HepG2 (cell line): Measurements from ENCODE around the gene HOXD8. TPM values are rescaled to one million over a fixed set of nuclear protein-coding genes. Genes with fewer than 3 reads are reported as not detected.

Experiments used
- ATAC-seq: fragments of 200-7000 bp; cut with Tn5 transposase; 3 replicates; pipeline ENCODE4 v1.9.1; 2020; ENCODE audit warnings: mild to moderate bottlenecking, moderate library complexity
- BruUV-seq: library from RNA; stranded (reverse); fragments of 400-500 nt; replicated peaks from 2 replicates; lab custom pipeline; 2021; lab: Mats Ljungman, UMichigan
- CTCF ChIA-PET: fragments of 300-600 bp; formaldehyde crosslinking; extraction: SDS; loops from one replicate; lab custom pipeline; 2021; ENCODE audit warnings: low total read pairs, inconsistent platforms, low intra/inter-chr PET ratio; lab: Yijun Ruan, JAX
- POLR2A ChIA-PET: fragments of 350-600 bp; sonication (Branson Sonifier 250); formaldehyde crosslinking; loops from one replicate; lab custom pipeline; 2020; ENCODE audit warnings: antibody characterized with exemption, inconsistent platforms; lab: Yijun Ruan, JAX
- DNase-seq: peaks from one replicate; pipeline ENCODE4 v3.0.0-alpha.2; 2015; ENCODE audit warnings: low spot score
- FAIRE-seq: peaks from 3 replicates; lab custom pipeline; 2011; peaks lifted over from hg19 to GRCh38; lab: Jason Lieb, UNC
- H2AFZ ChIP-seq: one replicate; pipeline ENCODE4 v1.6.1; 2011; ENCODE audit warnings: low read length, inconsistent platforms
- H3K27ac ChIP-seq: fragments of 300-600 bp; 3 replicates; pipeline ENCODE4 v1.8.0; 2011; ENCODE audit warnings: mixed run types, mild to moderate bottlenecking, mixed read lengths, low read length, inconsistent platforms; ENCODE audit not compliant: insufficient read depth; ENCODE audit errors: extremely low read length
- H3K27me3 ChIP-seq, 2 experiments: fragments of 200-600 bp in 1 of 2; 2 replicates in 1 of 2; 3 replicates in 1 of 2; pipeline versions ENCODE4 v1.6.0 to v1.8.0; 2011; ENCODE audit warnings: low read length in 2 of 2, mild to moderate bottlenecking in 2 of 2, moderate library complexity in 2 of 2, inconsistent platforms in 1 of 2; ENCODE audit not compliant: insufficient read depth in 2 of 2, control insufficient read depth in 1 of 2
- H3K36me3 ChIP-seq, 2 experiments: fragments of 200-600 bp in 1 of 2; replicated peaks in 1 of 2; 2 replicates in 1 of 2; 3 replicates in 1 of 2; pipeline versions ENCODE4 v1.5.1 to v1.8.0; 2011; ENCODE audit warnings: low read length in 2 of 2, inconsistent platforms in 1 of 2; ENCODE audit not compliant: insufficient read depth in 2 of 2, control insufficient read depth in 1 of 2
- H3K4me1 ChIP-seq: 2 replicates; pipeline ENCODE4 v1.5.1; 2012; ENCODE audit warnings: low read length, inconsistent platforms; ENCODE audit not compliant: insufficient read depth
- H3K4me2 ChIP-seq: 2 replicates; pipeline ENCODE4 v1.6.0; 2011; ENCODE audit warnings: low read depth, low read length, inconsistent platforms
- H3K4me3 ChIP-seq, 3 experiments: fragments of 200-600 bp in 1 of 3; sonication (generic), shearing (Covaris generic) in 1 of 3; replicated peaks in 1 of 3; 2 replicates each; pipeline ENCODE4 v1.5.1; 2011 to 2016; ENCODE audit warnings: low read length in 3 of 3, inconsistent platforms in 2 of 3, low read depth in 2 of 3, mild to moderate bottlenecking in 2 of 3, control low read depth in 1 of 3, mixed read lengths in 1 of 3; ENCODE audit not compliant: insufficient read depth in 1 of 3
- H3K79me2 ChIP-seq: one replicate; pipeline ENCODE4 v1.6.1; 2011; ENCODE audit warnings: low read length, inconsistent platforms; ENCODE audit not compliant: insufficient read depth
- H3K9ac ChIP-seq: 2 replicates; pipeline ENCODE4 v1.6.0; 2011; ENCODE audit warnings: mild to moderate bottlenecking, low read depth, low read length, inconsistent platforms; ENCODE audit not compliant: insufficient read depth
- H3K9me3 ChIP-seq: 2 replicates; pipeline ENCODE4 v1.5.1; 2012; ENCODE audit warnings: mild to moderate bottlenecking, low read length
- H4K20me1 ChIP-seq: 2 replicates; pipeline ENCODE4 v1.6.0; 2011; ENCODE audit warnings: inconsistent platforms, mild to moderate bottlenecking, low read length, moderate library complexity; ENCODE audit not compliant: insufficient read depth
- FOXO4 ChIP-seq: sonication (generic); formaldehyde crosslinking; conservative IDR thresholded peaks from 2 replicates; pipeline ENCODE4 v1.8.1; 2023; ENCODE audit warnings: missing genetic modification reagents
- TBL1XR1 ChIP-seq: fragments of 150-350 bp; IDR thresholded peaks from 2 replicates; pipeline ENCODE4 v1.6.1; 2014; ENCODE audit warnings: borderline replicate concordance, low read length; ENCODE audit not compliant: partially characterized antibody
- YY1 ChIP-seq: IDR thresholded peaks from 2 replicates; pipeline ENCODE4 v1.6.1; 2011; ENCODE audit warnings: low read length, low read depth, moderate library complexity, mild to moderate bottlenecking; ENCODE audit not compliant: insufficient read depth, insufficient replicate concordance
- ZBTB33 ChIP-seq: sonication (generic); formaldehyde crosslinking; IDR thresholded peaks from 2 replicates; pipeline ENCODE4 v1.4.0; 2020; ENCODE audit warnings: missing genetic modification reagents
- ZNF547 ChIP-seq: sonication (generic); formaldehyde crosslinking; IDR thresholded peaks from 2 replicates; pipeline ENCODE4 v1.5.1; 2020; ENCODE audit warnings: mild to moderate bottlenecking, missing genetic modification reagents
- WGBS: methylation state at CpG from one replicate; pipeline ENCODE4 v1.1.6; 2017; ENCODE audit warnings: low lambda C conversion rate; 5-methylcytosine and 5-hydroxymethylcytosine counted together
- in situ Hi-C: cut with HindIII; loops from 2 replicates; pipeline ENCODE4 v1.10.0; 2017; ENCODE audit warnings: low pct_unique_long_range_greater_than_20kb; ENCODE audit not compliant: extremely low pct_ligation_motif_present
- intact Hi-C: fragments of 100-400 bp; cut with micrococcal nuclease; formaldehyde crosslinking; loops from one replicate; pipeline ENCODE4 v1.10.0; 2022; ENCODE audit not compliant: unreplicated experiment
- polyA plus RNA-seq, 8 experiments: library from polyadenylated mRNA; depleted of rRNA in 3 of 8; stranded (reverse) in 7 of 8; unstranded in 1 of 8; fragments of >200 nt; fragmentation: Illumina TruSeq in 4 of 8; extraction: Trizol in 4 of 8; gene quantifications; 2 replicates each; pipeline versions ENCODE4 v1.2.1 to v1.2.3, GENCODE V29; 2011 to 2016; ENCODE audit warnings: low read depth in 4 of 8, missing spikeins in 1 of 8, mixed read lengths in 1 of 8; ENCODE audit not compliant: insufficient read depth in 1 of 8
- total RNA-seq, 5 experiments: library from RNA; depleted of rRNA; stranded (reverse); fragments of >200 nt; fragmentation: Illumina TruSeq; extraction: Trizol; gene quantifications; 2 replicates each; pipeline ENCODE4 v1.2.3, GENCODE V29; 2016; ENCODE audit warnings: low read depth in 1 of 5
- TF ChIP-seq, protein P1 (sequence below): sonication (generic); formaldehyde crosslinking; IDR thresholded peaks from 2 replicates; pipeline ENCODE4 v1.5.1; 2020; ENCODE audit warnings: mild to moderate bottlenecking, missing genetic modification reagents, moderate library complexity

The HOXD8 gene
- total and polyA plus RNA-seq, 2 of the 13 experiments (the other 11 are each of a cell fraction or from before 2014, with no cell fraction given): not detected

GRCh38 chr2:176164201-176164600, 34.7 kb downstream of the HOXD8 start:
- H4K20me1 ChIP-seq: no peaks in the 10 kb centered on the region
- no TSS peak for BruUV-seq
- intact Hi-C loops (no loop called here), in situ Hi-C loops (no loop called here)
- 52% methylated on average over 13 of the region's 13 CpGs for WGBS
- no peak for ATAC-seq
- H3K27me3 ChIP-seq: peaks cover 18 to 93% of the 10 kb centered on the region in 2 experiments
- H3K9ac ChIP-seq: no peak overlapping the region
- POLR2A ChIA-PET: no interaction called here
- no peaks in the 10 kb centered on the region for H3K9me3 ChIP-seq
- no peak overlapping the region for H3K4me3 ChIP-seq
- no peak for TF ChIP-seq ZBTB33
- peaks cover 36% of the 10 kb centered on the region for H3K4me1 ChIP-seq
- no peak overlapping the region for H3K4me2 ChIP-seq
- no peaks in the 10 kb centered on the region for H3K79me2 ChIP-seq
- H2AFZ ChIP-seq: no peak overlapping the region
- CTCF ChIA-PET: no interaction called here
- no peak overlapping the region for H3K27ac ChIP-seq
- H3K36me3 ChIP-seq: no peaks in the 10 kb centered on the region
- no peak for DNase-seq
- no peak for FAIRE-seq

GRCh38 chr2:176164611-176165369, 35.3 kb downstream of the HOXD8 start:
- Histone ChIP-seq H3K4me1 (peaks cover 36% of the 10 kb centered on the region), H3K79me2 (no peaks in the 10 kb centered on the region), H3K9ac (no peak overlapping the region), H3K27me3 (peaks cover 20 to 89% of the 10 kb centered on the region in 2 experiments), H3K36me3 (no peaks in the 10 kb centered on the region), H3K4me2 (no peak overlapping the region), H3K4me3 (no peak overlapping the region; a peak in 1 of 6 replicates), H2AFZ (no peak overlapping the region), H3K9me3 (no peaks in the 10 kb centered on the region), H3K27ac (no peak overlapping the region), H4K20me1 (no peaks in the 10 kb centered on the region)
- intact Hi-C loops: no loop called here
- in situ Hi-C loops: no loop called here
- FAIRE-seq (no peak), ATAC-seq (no peak), DNase-seq (no peak)
- 50% methylated on average over 52 of the region's 52 CpGs for WGBS
- BruUV-seq: no TSS peak
- POLR2A ChIA-PET: no interaction called here
- CTCF ChIA-PET: no interaction called here
- no peak for TF ChIP-seq ZNF547
- TF ChIP-seq, protein P1, sequence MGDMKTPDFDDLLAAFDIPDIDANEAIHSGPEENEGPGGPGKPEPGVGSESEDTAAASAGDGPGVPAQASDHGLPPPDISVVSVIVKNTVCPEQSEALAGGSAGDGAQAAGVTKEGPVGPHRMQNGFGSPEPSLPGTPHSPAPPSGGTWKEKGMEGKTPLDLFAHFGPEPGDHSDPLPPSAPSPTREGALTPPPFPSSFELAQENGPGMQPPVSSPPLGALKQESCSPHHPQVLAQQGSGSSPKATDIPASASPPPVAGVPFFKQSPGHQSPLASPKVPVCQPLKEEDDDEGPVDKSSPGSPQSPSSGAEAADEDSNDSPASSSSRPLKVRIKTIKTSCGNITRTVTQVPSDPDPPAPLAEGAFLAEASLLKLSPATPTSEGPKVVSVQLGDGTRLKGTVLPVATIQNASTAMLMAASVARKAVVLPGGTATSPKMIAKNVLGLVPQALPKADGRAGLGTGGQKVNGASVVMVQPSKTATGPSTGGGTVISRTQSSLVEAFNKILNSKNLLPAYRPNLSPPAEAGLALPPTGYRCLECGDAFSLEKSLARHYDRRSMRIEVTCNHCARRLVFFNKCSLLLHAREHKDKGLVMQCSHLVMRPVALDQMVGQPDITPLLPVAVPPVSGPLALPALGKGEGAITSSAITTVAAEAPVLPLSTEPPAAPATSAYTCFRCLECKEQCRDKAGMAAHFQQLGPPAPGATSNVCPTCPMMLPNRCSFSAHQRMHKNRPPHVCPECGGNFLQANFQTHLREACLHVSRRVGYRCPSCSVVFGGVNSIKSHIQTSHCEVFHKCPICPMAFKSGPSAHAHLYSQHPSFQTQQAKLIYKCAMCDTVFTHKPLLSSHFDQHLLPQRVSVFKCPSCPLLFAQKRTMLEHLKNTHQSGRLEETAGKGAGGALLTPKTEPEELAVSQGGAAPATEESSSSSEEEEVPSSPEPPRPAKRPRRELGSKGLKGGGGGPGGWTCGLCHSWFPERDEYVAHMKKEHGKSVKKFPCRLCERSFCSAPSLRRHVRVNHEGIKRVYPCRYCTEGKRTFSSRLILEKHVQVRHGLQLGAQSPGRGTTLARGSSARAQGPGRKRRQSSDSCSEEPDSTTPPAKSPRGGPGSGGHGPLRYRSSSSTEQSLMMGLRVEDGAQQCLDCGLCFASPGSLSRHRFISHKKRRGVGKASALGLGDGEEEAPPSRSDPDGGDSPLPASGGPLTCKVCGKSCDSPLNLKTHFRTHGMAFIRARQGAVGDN (CRISPR knock-in tag): peak; percentile 26; the same call in 1 of the 2 replicates
- peak; percentile 6 for TF ChIP-seq YY1
- no peak for TF ChIP-seq TBL1XR1
- 0 out of 2 replicates have a peak, but pooled peaks have one; percentile 15 for TF ChIP-seq FOXO4 (CRISPR knock-in tag)
